Breast epithelium (tissue), 4 donors: ENCODE data around the gene WASF3. TPM values are rescaled to one million over a fixed set of nuclear protein-coding genes. Genes with fewer than 3 reads are reported as not detected.

Experiments
- DNase-seq, 2 donors: peaks; one replicate each; pipeline ENCODE4 v3.0.0-alpha.2; 2019; ENCODE audit warnings: low spot score in 2 of 2
- H3K27ac ChIP-seq, 2 donors: fragments of 200-600 bp; sonication (generic) in 1 of 2; one replicate each; pipeline ENCODE4 v1.5.1; 2016 to 2019; ENCODE audit warnings: mild to moderate bottlenecking in 1 of 2
- H3K27me3 ChIP-seq, 2 donors: fragments of 200-600 bp; sonication (generic) in 1 of 2; one replicate each; pipeline versions ENCODE4 v1.5.1 to v1.6.0; 2017 to 2019; ENCODE audit warnings: control low read depth in 1 of 2, mild to moderate bottlenecking in 1 of 2
- H3K36me3 ChIP-seq: fragments of 200-600 bp; one replicate; pipeline ENCODE4 v1.5.1; 2019
- H3K4me1 ChIP-seq, 2 donors: fragments of 200-600 bp; sonication (generic); one replicate each; pipeline ENCODE4 v1.5.1; 2016 to 2019; ENCODE audit warnings: control low read depth in 1 of 2
- H3K4me3 ChIP-seq, 3 donors: fragments of 200-600 bp; sonication (generic); 1 replicate in 2 of 3; 2 replicates in 1 of 3; pipeline ENCODE4 v1.5.1; 2016 to 2019; ENCODE audit warnings: mild to moderate bottlenecking in 3 of 3, moderate library complexity in 2 of 3
- H3K9me3 ChIP-seq, 2 donors: fragments of 200-600 bp; sonication (generic) in 1 of 2; one replicate each; pipeline ENCODE4 v1.5.1; 2016 to 2019; ENCODE audit warnings: control low read depth in 1 of 2
- POLR2A ChIP-seq: fragments of 450-650 bp; IDR thresholded peaks from one replicate; pipeline ENCODE4 v1.6.1; 2016; ENCODE audit warnings: antibody characterized with exemption, mild to moderate bottlenecking, moderate library complexity
- POLR2AphosphoS5 ChIP-seq, 3 donors: sonication (generic); formaldehyde crosslinking; IDR thresholded peaks; one replicate each; pipeline ENCODE4 v1.6.1; 2017; ENCODE audit warnings: antibody characterized with exemption in 3 of 3
- intact Hi-C: fragments of 100-400 bp; cut with DNase I; formaldehyde crosslinking; loops from one replicate; pipeline ENCODE4 v1.15.1; 2023; ENCODE audit warnings: low total_unique reads
- total RNA-seq, 3 donors: library from RNA; depleted of rRNA; stranded (reverse); fragments of >200 nt; gene quantifications; one replicate each; pipeline ENCODE4 v1.1.0, GENCODE V29; 2016
- TF ChIP-seq, protein P1 (sequence below), 3 donors: fragments of 450-650 bp; IDR thresholded peaks; one replicate each; pipeline ENCODE4 v1.5.1; 2016 to 2017; ENCODE audit warnings: antibody characterized with exemption in 3 of 3, mild to moderate bottlenecking in 3 of 3, moderate library complexity in 3 of 3

WASF3 gene
- total RNA-seq, 3 donors from 2014 or later, result 15.2 to 67.0 (median 19.3) TPM

DNA sequence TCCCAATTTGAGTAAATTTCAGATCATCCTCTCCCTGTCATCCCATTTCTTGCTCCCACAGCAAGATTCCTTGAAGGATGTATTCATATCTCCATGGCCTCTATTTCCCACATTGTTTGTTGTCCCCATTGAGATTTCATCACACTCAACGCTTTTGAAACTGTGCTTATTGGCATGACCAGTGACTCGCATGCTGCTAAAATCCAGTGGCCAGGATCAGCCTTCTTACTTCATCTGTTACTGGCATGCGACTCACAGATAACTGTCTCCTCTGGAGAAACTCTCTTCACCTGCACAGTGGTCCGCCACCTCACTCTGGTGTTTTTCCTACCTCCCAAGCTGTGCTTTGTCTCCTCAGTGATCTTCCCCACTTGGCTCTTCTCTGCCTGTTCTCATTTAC, 95.8 kb downstream of the WASF3 start:
- TF ChIP-seq POLR2AphosphoS5 (IDR thresholded peaks at IDR 0.05), result no peak
- TF ChIP-seq POLR2A, result no peak
- TF ChIP-seq, protein P1, sequence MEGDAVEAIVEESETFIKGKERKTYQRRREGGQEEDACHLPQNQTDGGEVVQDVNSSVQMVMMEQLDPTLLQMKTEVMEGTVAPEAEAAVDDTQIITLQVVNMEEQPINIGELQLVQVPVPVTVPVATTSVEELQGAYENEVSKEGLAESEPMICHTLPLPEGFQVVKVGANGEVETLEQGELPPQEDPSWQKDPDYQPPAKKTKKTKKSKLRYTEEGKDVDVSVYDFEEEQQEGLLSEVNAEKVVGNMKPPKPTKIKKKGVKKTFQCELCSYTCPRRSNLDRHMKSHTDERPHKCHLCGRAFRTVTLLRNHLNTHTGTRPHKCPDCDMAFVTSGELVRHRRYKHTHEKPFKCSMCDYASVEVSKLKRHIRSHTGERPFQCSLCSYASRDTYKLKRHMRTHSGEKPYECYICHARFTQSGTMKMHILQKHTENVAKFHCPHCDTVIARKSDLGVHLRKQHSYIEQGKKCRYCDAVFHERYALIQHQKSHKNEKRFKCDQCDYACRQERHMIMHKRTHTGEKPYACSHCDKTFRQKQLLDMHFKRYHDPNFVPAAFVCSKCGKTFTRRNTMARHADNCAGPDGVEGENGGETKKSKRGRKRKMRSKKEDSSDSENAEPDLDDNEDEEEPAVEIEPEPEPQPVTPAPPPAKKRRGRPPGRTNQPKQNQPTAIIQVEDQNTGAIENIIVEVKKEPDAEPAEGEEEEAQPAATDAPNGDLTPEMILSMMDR (IDR thresholded peaks at IDR 0.05), result no peak
- intact Hi-C loops, result no loop called here
- no peaks in the 10 kb centered on the region for H3K36me3 ChIP-seq
- no peak overlapping the region for H3K27ac ChIP-seq
- H3K4me1 ChIP-seq, result no peaks in the 10 kb centered on the region
- H3K9me3 ChIP-seq, result peaks cover 0 to 9% of the 10 kb centered on the region in 2 donors
- H3K27me3 ChIP-seq, result no peaks in the 10 kb centered on the region
- no peak overlapping the region for H3K4me3 ChIP-seq
- DNase-seq, result no peak

DNA sequence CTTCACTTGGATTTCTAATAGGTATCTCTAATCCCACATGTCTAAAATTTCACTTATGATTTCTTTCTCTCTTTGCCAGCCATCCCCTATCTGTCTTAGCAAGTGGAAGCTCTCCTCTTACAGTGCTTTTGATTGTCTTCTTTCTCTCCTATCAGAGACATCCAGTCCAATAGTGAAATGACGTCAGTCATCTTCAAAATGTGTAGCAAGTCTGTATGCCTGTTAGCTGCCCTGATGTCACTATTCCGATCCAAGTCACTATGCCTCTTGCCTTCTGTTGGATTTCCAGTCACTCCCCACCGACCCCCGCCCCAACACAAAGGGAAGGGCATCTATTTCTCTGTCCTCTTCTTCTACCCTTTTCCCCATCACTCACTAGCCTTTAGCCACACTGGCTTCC, 96.4 kb downstream of the WASF3 start:
- no peak for DNase-seq
- Histone ChIP-seq H3K36me3 (no peaks in the 10 kb centered on the region), H3K9me3 (peaks cover 0 to 9% of the 10 kb centered on the region in 2 donors), H3K27me3 (no peaks in the 10 kb centered on the region), H3K27ac (no peak overlapping the region), H3K4me3 (no peak overlapping the region), H3K4me1 (no peaks in the 10 kb centered on the region)
- TF ChIP-seq POLR2A (no peak), POLR2AphosphoS5 (IDR thresholded peaks at IDR 0.05) (no peak)
- TF ChIP-seq, protein P1 (IDR thresholded peaks at IDR 0.05), result no peak
- intact Hi-C loops, result no loop called here

DNA sequence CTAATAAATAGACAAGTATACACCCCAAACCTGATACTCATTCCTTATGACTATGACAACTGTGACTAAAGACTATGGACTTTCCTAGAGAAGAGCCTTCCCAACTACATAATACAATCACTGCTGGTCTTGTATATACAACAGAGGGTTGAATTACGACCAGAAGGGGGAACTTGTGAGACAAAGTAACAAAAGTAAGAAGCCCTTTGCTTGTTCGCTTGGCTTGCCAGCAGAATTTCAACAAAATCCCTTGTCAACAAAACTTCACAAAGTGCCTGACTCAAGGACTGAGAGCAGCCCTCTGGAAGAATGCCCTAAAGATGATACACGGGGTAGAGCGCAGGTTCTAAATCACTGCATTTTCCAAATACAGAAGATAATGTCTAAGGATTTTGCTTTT, 99.4 kb downstream of the WASF3 start:
- H3K4me3 ChIP-seq, result no peak overlapping the region
- no peaks in the 10 kb centered on the region for H3K27me3 ChIP-seq
- H3K9me3 ChIP-seq, result no peaks in the 10 kb centered on the region
- intact Hi-C loops, result loop anchor here (5.0 kb wide), 1 partner anchor 130 kb away; no protein-coding TSS in a partner anchor
- no peaks in the 10 kb centered on the region for H3K36me3 ChIP-seq
- TF ChIP-seq, protein P1 (IDR thresholded peaks at IDR 0.05), result no peak
- TF ChIP-seq POLR2AphosphoS5 (IDR thresholded peaks at IDR 0.05), result no peak
- no peak for TF ChIP-seq POLR2A
- H3K4me1 ChIP-seq, result no peaks in the 10 kb centered on the region
- no peak overlapping the region for H3K27ac ChIP-seq
- no peak for DNase-seq

- TF ChIP-seq POLR2AphosphoS5 (IDR thresholded peaks at IDR 0.05), result no peak
- no peak for TF ChIP-seq POLR2A
- TF ChIP-seq, protein P1 (IDR thresholded peaks at IDR 0.05), result no peak
- Histone ChIP-seq H3K27me3 (no peaks in the 10 kb centered on the region), H3K9me3 (no peaks in the 10 kb centered on the region), H3K36me3 (no peaks in the 10 kb centered on the region), H3K27ac (no peak overlapping the region), H3K4me1 (no peaks in the 10 kb centered on the region), H3K4me3 (no peak overlapping the region)
- no peak for DNase-seq
- intact Hi-C loops, result loop anchor here (2.0 to 5.0 kb wide), 2 partner anchors 16 to 129 kb away; no protein-coding TSS in a partner anchor
These were observed 101.2 kb downstream of the WASF3 start for GRCh38 chr13:26658448-26659385.

DNA sequence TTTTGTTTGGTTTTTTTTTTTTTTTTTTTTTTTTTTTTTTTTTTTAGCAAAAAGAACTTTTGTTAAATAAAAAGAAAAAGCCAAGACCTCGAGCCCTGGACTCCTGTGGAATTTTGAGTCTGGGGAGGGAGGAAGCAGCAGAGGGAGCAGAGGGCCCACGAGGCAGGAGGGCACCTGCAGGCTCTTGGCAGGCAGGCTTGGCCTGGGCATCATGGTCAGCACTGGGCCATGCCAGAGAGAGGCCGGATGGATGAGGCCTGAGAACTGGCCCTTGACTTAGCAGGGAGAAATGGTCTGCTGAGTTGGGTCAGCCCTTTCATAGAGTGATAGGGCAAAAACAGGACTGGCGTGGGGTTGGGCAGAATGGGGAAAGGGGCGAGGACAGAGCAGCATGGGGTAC, 102.7 kb downstream of the WASF3 start:
- Histone ChIP-seq H3K9me3 (no peaks in the 10 kb centered on the region), H3K27me3 (no peaks in the 10 kb centered on the region), H3K36me3 (no peaks in the 10 kb centered on the region), H3K4me3 (no peak overlapping the region), H3K4me1 (no peaks in the 10 kb centered on the region), H3K27ac (no peak overlapping the region)
- intact Hi-C loops, result no loop called here
- TF ChIP-seq, protein P1 (IDR thresholded peaks at IDR 0.05), result no peak
- TF ChIP-seq POLR2AphosphoS5 (IDR thresholded peaks at IDR 0.05) (no peak), POLR2A (no peak)
- DNase-seq, result no peak
